ENCODE data around the gene MOV10L1.
"Not testable (repeated sequence)": the region's sequence is repeated elsewhere in the genome, so short reads cannot be mapped to it uniquely, and the experiment has no call there.

The MOV10L1 gene

DNA sequence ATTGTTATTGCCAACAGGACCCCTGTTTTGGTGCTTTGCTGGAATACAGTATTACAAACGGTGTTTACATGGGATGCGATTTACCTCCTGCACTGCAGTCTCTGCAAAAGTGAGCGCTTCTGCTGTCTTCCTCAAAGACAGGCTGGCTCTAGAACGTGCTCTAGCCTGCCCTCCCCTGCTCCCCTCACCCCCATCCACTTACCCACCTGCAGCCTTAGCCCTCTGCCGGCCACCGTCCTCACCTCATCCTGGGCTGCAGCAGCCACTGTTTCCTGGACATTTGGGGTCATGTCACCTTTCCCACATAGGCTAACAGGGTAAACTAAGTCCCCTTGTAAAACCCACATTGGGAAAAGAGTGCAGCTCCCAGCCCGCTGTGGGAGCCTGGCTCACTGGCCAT, 71.1 kb downstream of the MOV10L1 start:
- H3K4me3 ChIP-seq (ENCODE audit: low read length): no peak overlapping the region
- no peak overlapping the region for H3K9ac ChIP-seq (ENCODE audit: low read length)
- no peaks in the 10 kb centered on the region for H3K27me3 ChIP-seq (ENCODE audit: control insufficient read depth, insufficient read depth, low read length)
- H3K9me3 ChIP-seq (ENCODE audit: control insufficient read depth, low read depth, low read length): no peaks in the 10 kb centered on the region
- no peaks in the 10 kb centered on the region for H3K4me1 ChIP-seq (ENCODE audit: control insufficient read depth, low read depth, low read length)
- H3K36me3 ChIP-seq (ENCODE audit: control insufficient read depth, low read depth, low read length): no peaks in the 10 kb centered on the region
- H3K27ac ChIP-seq (ENCODE audit: low read length): no peak overlapping the region

DNA sequence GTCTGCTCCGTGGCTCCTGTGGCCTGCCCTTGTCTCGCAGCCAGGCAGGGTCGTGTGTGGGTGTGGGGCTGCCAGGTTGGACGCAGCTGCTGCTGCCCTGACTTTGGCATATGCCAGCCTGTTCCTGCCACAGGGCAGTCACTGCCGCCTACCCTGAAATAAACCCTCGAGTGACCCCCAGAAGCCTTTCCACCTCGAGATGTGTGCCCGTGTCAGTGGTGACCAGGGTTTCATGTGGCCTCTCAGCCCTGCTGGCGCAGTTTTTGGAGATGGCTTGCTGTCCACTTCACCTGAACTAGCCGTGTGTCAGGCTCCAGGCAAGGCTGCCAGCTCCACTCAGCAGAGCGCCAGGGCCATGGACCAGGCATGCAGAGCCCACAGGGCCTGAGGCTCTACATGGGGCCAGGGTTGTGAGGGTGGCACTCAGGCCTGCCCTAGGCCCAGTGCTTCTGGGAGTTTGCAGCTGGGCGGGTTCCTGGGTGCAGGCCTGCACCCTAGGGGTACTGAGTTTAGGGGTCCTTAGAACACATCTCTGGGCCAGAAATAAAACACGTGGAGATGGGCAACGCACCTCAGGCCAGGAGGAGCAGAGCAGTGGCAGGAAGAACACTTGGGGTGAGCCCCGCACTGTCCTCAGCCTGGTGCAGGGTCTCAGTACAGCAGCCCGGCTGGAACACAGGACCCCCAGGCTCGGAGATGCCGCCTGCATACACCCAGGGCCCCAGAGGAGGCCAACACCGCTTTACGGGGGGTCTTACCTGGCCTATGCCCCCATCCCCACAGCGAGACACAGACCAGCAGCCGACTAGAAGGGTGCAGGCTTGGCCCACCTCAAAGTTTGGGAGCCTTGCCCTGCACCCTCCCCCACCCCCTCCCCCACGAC, 71.9 kb downstream of the MOV10L1 start:
- Histone ChIP-seq H3K9ac (ENCODE audit: low read length) (no peak overlapping the region), H3K4me1 (ENCODE audit: control insufficient read depth, low read depth, low read length) (no peaks in the 10 kb centered on the region), H3K27ac (ENCODE audit: low read length) (no peak overlapping the region), H3K9me3 (ENCODE audit: control insufficient read depth, low read depth, low read length) (no peaks in the 10 kb centered on the region), H3K27me3 (ENCODE audit: control insufficient read depth, insufficient read depth, low read length) (no peaks in the 10 kb centered on the region), H3K36me3 (ENCODE audit: control insufficient read depth, low read depth, low read length) (no peaks in the 10 kb centered on the region), H3K4me3 (ENCODE audit: low read length) (no peak overlapping the region)

DNA sequence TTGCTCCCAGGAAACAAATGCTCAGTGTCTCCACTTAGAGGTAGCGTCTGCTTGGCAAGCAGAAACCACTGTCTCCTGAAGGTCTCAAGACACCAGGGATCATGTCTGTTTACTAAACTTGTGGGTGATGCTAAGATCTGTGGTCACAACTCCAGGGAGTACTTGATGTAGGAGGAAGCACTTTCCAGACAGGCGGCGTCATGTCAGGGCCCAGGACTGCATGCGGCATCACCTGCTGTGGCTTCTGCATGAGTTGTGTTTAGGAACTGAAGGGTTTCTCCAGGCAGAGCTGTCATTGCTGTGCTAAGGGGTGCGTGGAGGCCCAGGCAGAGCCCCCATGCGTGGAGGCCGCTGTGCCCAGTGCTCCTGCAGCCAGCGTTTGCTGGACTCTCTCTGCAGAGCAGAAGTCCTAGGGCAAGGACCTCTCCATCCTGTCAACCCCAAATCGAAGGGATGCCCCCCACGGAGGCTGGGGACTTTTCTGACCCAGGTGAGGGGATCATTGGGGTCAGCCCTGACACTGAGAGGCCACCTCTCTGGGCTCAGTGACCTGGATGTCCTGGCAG, 72.7 kb downstream of the MOV10L1 start:
- Histone ChIP-seq H3K27me3 (ENCODE audit: control insufficient read depth, insufficient read depth, low read length) (no peaks in the 10 kb centered on the region), H3K4me3 (ENCODE audit: low read length) (no peak overlapping the region), H3K9ac (ENCODE audit: low read length) (no peak overlapping the region), H3K9me3 (ENCODE audit: control insufficient read depth, low read depth, low read length) (no peaks in the 10 kb centered on the region), H3K4me1 (ENCODE audit: control insufficient read depth, low read depth, low read length) (no peaks in the 10 kb centered on the region), H3K27ac (ENCODE audit: low read length) (no peak overlapping the region), H3K36me3 (ENCODE audit: control insufficient read depth, low read depth, low read length) (no peaks in the 10 kb centered on the region)

DNA sequence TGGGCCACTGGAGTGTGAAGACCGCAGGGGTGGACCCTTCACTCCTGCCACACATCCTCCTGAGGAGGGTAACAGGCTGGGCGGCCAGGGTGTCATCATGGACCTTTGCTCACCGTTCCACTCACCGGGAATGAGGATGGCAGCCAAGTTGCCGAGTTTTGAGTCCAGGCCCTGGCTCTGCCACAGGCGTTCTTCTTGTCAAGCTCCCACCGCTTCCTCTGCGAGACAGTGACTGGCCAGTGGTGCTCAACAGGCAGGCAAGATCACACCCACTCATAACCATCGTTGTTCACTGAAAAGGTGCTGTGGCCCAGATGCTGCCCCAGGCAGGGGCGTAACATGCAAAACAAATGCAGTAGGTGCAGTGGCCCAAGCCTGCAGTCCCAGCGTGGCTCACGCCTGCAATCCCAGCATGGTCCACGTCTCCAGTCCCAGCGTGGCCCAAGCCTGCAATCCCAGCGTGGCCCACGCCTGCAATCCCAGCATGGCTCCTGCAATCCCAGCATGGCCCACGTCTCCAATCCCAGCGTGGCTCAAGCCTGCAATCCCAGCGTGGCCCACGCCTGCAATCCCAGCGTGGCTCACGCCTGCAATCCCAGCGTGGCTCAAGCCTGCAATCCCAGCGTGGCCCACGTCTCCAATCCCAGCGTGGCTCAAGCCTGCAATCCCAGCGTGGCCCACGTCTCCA, 75.8 kb downstream of the MOV10L1 start:
- Histone ChIP-seq H3K9ac (ENCODE audit: low read length) (no peak overlapping the region), H3K27ac (ENCODE audit: low read length) (no peak overlapping the region), H3K4me1 (ENCODE audit: control insufficient read depth, low read depth, low read length) (no peaks in the 10 kb centered on the region), H3K9me3 (ENCODE audit: control insufficient read depth, low read depth, low read length) (no peaks in the 10 kb centered on the region), H3K36me3 (ENCODE audit: control insufficient read depth, low read depth, low read length) (no peaks in the 10 kb centered on the region), H3K27me3 (ENCODE audit: control insufficient read depth, insufficient read depth, low read length) (peaks cover 20% of the 10 kb centered on the region), H3K4me3 (ENCODE audit: low read length) (no peak overlapping the region)

DNA sequence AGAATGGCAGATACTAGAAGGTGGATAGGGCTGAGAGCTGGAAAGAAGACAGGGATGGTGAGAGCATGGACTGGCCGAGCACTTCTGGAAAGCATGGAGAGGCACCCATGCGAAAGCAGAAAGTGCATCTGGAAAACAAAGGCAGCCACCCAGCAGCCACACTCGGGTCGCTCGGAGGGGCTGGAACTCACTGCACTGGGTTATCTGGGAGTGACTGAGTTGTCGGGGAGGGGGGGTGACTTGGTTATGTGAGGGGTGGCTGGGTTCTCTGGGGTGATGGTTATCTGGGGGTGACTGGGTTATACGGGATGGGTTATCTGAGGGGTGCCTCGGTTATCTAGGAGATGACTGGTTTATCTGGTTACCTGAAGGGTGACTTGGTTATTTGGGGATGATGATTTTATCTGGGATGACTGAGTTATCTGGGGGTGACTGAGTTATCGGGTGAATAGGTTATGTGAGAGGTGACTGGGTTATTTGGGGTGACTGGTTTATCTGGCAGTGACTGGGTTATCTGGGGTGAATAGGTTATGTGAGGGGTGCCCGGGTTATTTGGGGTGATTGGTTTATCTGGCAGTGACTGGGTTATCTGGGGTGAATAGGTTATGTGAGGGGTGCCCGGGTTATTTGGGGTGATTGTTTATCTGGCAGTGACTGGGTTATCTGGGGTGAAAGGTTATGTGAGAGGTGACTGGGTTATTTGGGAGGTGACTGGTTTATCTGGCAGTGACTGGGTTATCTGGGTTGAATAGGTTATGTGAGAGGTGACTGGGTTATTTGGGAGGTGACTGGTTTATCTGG, 78.1 kb downstream of the MOV10L1 start:
- Histone ChIP-seq H3K27me3 (ENCODE audit: control insufficient read depth, insufficient read depth, low read length) (peaks cover 37% of the 10 kb centered on the region), H3K36me3 (ENCODE audit: control insufficient read depth, low read depth, low read length) (no peaks in the 10 kb centered on the region), H3K27ac (ENCODE audit: low read length) (no peak overlapping the region), H3K4me1 (ENCODE audit: control insufficient read depth, low read depth, low read length) (no peaks in the 10 kb centered on the region), H3K9me3 (ENCODE audit: control insufficient read depth, low read depth, low read length) (no peaks in the 10 kb centered on the region), H3K9ac (ENCODE audit: low read length) (no peak overlapping the region), H3K4me3 (ENCODE audit: low read length) (no peak overlapping the region)

DNA sequence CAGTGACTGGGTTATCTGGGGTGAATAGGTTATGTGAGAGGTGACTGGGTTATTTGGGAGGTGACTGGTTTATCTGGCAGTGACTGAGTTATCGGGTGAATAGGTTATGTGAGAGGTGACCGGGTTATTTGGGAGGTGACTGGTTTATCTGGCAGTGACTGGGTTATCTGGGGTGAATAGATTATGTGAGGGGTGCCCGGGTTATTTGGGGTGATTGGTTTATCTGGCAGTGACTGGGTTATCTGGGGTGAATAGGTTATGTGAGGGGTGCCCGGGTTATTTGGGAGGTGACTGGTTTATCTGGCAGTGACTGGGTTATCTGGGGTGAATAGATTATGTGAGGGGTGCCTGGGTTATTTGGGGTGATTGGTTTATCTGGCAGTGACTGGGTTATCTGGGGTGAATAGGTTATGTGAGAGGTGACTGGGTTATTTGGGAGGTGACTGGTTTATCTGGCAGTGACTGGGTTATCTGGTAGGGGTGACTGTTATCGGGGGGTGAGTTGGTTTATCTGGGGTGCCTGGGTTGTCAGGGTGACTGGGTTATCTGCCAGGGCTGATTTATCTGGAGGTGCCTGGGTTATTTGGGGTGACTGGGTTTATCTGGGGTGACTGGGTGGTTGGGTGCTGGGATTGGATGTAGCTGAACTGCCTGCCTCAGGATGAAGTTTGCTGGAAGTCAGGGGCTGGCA, 78.8 kb downstream of the MOV10L1 start:
- not testable (repeated sequence) for H3K4me1 ChIP-seq (ENCODE audit: control insufficient read depth, low read depth, low read length); H3K4me3 ChIP-seq (ENCODE audit: low read length); H3K9me3 ChIP-seq (ENCODE audit: control insufficient read depth, low read depth, low read length); H3K9ac ChIP-seq (ENCODE audit: low read length); H3K27ac ChIP-seq (ENCODE audit: low read length); H3K36me3 ChIP-seq (ENCODE audit: control insufficient read depth, low read depth, low read length)
- H3K27me3 ChIP-seq (ENCODE audit: control insufficient read depth, insufficient read depth, low read length): peaks cover 37% of the 10 kb centered on the region

DNA sequence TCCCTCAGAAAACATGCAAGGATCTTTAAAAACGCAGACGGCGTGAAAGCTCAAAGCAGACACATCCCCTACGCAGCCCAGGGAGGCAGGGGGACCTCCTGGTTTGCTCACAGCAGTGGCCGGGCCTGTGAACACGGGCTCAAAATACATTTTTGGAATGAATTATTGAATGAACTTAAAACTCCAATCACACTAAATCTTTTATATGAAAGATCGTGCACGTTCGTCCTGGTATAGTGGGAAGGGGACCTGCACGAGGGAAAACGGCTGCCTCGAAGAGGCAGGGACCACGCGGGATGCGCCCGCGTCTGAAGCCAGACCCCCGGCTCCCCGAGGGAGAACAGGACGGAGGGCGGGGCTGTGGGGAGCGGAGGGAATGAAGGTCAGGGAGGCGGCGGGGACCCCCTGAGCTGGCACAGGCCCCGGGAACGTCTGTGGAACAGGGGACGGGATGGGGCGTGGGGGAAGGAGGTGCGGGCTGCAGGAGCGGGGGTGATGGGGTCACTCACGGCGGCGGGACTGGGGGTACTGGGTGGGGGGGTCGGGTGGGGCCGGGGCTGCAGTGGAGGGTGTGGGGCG, 79.5 kb downstream of the MOV10L1 start:
- H3K4me1 ChIP-seq (ENCODE audit: control insufficient read depth, low read depth, low read length): no peaks in the 10 kb centered on the region
- H3K4me3 ChIP-seq (ENCODE audit: low read length): no peak overlapping the region
- H3K36me3 ChIP-seq (ENCODE audit: control insufficient read depth, low read depth, low read length): no peaks in the 10 kb centered on the region
- H3K27ac ChIP-seq (ENCODE audit: low read length): no peak overlapping the region
- H3K9ac ChIP-seq (ENCODE audit: low read length): no peak overlapping the region
- H3K27me3 ChIP-seq (ENCODE audit: control insufficient read depth, insufficient read depth, low read length): peaks cover 37% of the 10 kb centered on the region
- H3K9me3 ChIP-seq (ENCODE audit: control insufficient read depth, low read depth, low read length): no peaks in the 10 kb centered on the region

DNA sequence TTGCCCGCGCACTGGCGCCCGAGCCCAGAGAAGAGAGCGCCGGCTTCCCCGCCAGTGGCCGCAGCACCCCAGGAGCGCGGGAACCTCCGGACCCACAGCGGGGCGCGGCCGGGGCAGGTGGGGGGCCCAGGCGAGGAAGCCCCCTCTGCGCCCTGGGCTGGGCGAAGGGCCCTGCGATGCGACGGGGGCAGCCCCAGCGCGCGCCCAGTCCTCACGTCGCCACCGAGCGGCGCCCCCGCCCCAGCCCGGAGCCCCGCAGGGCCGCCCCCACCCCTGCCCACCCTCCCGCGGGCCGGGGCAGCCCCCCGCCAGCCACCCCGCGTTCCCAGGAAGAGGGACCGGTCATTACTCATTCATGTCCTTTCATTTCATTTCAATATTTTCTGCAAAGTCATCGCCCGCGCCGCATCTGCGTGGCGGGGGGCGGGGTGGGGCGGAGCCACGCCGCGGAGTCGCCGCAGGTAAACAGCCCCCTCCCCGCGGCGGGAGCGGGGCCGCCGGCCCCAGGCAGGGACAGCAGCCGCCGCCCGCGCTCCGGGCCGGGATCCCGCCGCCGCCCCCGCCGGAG, 80.1 kb downstream of the MOV10L1 start:
- no peaks in the 10 kb centered on the region for H3K36me3 ChIP-seq (ENCODE audit: control insufficient read depth, low read depth, low read length)
- no peaks in the 10 kb centered on the region for H3K4me1 ChIP-seq (ENCODE audit: control insufficient read depth, low read depth, low read length)
- H3K9me3 ChIP-seq (ENCODE audit: control insufficient read depth, low read depth, low read length): no peaks in the 10 kb centered on the region
- no peak overlapping the region for H3K4me3 ChIP-seq (ENCODE audit: low read length)
- no peak overlapping the region for H3K27ac ChIP-seq (ENCODE audit: low read length)
- H3K9ac ChIP-seq (ENCODE audit: low read length): no peak overlapping the region
- peaks cover 37% of the 10 kb centered on the region for H3K27me3 ChIP-seq (ENCODE audit: control insufficient read depth, insufficient read depth, low read length)

DNA sequence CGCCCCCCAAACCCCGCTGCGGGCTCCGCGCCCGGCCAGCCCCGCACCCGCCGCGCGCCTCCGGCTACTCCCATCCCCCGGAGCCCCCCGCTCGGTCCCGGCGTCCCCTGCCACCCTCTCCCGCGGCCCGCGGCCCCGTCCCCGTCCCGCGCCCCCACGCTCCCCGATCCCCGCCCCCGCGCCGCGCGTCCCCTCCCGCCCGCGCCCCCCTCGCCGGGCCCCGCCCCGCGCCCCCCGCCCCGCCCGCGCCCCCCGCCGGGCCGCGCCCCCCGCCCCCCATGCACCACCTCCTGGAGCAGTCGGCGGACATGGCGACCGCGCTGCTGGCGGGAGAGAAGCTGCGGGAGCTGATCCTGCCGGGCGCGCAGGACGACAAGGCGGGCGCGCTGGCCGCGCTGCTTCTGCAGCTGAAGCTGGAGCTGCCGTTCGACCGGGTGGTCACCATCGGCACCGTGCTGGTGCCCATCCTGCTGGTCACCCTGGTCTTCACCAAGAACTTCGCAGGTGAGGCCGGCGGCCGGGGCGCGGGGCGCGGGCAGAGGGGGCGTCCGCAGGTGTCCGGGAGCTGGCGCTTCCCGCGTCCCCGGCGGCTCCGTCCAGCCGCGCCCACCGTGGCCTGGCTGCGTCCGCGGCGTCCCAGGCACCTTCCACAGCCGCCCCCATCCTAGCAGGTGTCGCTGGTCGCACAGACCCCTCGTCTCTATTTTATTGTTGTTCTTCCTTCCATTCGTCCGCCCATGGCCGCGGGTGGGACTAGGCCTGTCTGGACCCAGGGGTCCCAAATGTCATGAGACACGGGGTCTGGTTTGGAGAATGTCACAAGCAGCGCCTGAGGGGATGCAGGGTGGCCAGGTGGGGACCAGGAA, 80.9 kb downstream of the MOV10L1 start, which contains the start of gene PANX2:
Gene PANX2, plus strand, starts transcription at position 279 of the 866 bp plus-strand sequence. Its CDS starts 0 bp downstream, at position 279.
- Histone ChIP-seq H3K9me3 (ENCODE audit: control insufficient read depth, low read depth, low read length) (no peaks in the 10 kb centered on the region), H3K9ac (ENCODE audit: low read length) (no peak within 1 kb of the TSS), H3K27me3 (ENCODE audit: control insufficient read depth, insufficient read depth, low read length) (peaks cover 37% of the 10 kb centered on the region), H3K27ac (ENCODE audit: low read length) (no peak within 1 kb of the TSS), H3K4me3 (ENCODE audit: low read length) (peak within 1 kb of the TSS; percentile 58), H3K36me3 (ENCODE audit: control insufficient read depth, low read depth, low read length) (no peaks in the 10 kb centered on the region), H3K4me1 (ENCODE audit: control insufficient read depth, low read depth, low read length) (no peaks in the 10 kb centered on the region)

Measured in iPS-18a (cell line).